ENCODE measurements around the gene BTD. TPM values are rescaled to one million over a fixed set of nuclear protein-coding genes. Genes with fewer than 3 reads are reported as not detected.
A peak's percentile ranks its signal among the peaks of the same experiment; 100 is the strongest.

BTD gene
- total RNA-seq, 2 experiments from 2014 or later, result 11.2 to 12.5 TPM

DNA sequence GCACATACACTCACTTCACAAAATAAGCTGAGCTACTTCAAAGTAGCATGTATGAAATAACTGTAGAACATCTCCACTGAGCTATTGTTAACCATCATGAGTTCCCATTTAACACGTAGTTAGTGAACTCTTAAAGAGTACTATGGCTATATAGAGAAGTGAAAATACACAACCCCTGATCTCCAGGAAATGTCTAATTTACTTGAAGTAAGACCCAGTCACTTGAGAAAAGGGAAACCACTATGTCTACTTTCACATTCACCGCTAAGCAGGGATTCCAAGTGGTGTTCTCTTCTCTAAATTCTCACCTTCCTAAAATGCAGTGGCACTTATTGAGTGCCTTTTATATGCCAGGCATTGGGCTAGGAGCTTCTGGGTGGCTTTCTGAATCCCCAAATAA, 45.0 kb upstream of the BTD start:
- Mint-ChIP-seq H3K9me3 (no peaks in the 10 kb centered on the region), H3K4me1 (ENCODE audit: low read depth) (peaks cover 13% of the 10 kb centered on the region), H3K27me3 (no peaks in the 10 kb centered on the region), H3K4me3 (no peak overlapping the region), H3K36me3 (ENCODE audit: low read depth) (peaks cover 36% of the 10 kb centered on the region), H3K27ac (no peak overlapping the region)
- H3K4me3 ChIP-seq (ENCODE audit: low read length), result no peak overlapping the region
- H3K9me3 ChIP-seq (ENCODE audit: control insufficient read depth in 1 of 2, insufficient read depth in 1 of 2, low read length in 2 of 2), result no peaks in the 10 kb centered on the region
- CTCF ChIA-PET, result no interaction called here
- peak in 3 of 14 experiments; percentile 50 to 59 (median 53) for DNase-seq
- no peak for TF ChIP-seq CTCF (IDR thresholded peaks at IDR 0.05)
- POLR2A ChIA-PET, result interaction anchor here (1.2 kb wide), 1 partner anchor 289 kb away, joined by 5 read pairs; no protein-coding TSS in a partner anchor
- peaks cover 13% of the 10 kb centered on the region for H3K4me1 ChIP-seq (ENCODE audit: insufficient read depth, low read length)
- no peaks in the 10 kb centered on the region for H3K27me3 ChIP-seq (ENCODE audit: control insufficient read depth in 1 of 2, insufficient read depth in 2 of 2, low read length in 2 of 2)
- no peak for ATAC-seq (ENCODE audit: poor library complexity)
- H3K36me3 ChIP-seq (ENCODE audit: insufficient read depth, low read length), result peaks cover 11% of the 10 kb centered on the region
- H3K27ac ChIP-seq (ENCODE audit: low read depth in 1 of 2, low read length in 2 of 2), result no peak overlapping the region
- intact Hi-C loops (cut with DNase I, micrococcal nuclease), result loop anchor here (2.0 to 10.0 kb wide), 4 partner anchors 122 to 354 kb away; partner anchors contain the start of genes EAF1 (in 1 of the 2) and METTL6 (in 1 of the 2)

DNA sequence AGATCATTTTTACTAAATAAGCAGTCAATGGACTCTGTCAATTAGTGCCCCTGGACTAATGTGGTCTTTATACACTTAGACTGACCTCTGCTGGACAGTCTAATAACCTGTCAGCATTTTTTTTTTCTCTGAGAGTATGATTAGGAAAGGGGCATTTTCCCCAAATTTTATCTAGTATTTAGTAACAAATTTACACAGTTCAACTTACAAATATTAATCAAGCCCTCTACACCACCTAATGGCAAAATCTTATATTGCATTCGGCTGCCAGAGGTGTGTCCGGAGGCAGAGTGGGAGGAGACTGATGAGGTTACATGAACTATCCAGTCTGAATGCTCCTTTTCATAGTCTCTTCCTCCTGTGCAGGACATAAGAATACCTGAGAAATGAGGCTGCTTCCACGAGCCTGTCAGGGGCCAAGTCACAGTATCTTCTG, 44.0 kb upstream of the BTD start:
- no peaks in the 10 kb centered on the region for H3K9me3 ChIP-seq (ENCODE audit: control insufficient read depth in 1 of 2, insufficient read depth in 1 of 2, low read length in 2 of 2)
- H3K27ac ChIP-seq (ENCODE audit: low read depth in 1 of 2, low read length in 2 of 2), result no peak overlapping the region
- Mint-ChIP-seq H3K4me1 (ENCODE audit: low read depth) (peaks cover 13% of the 10 kb centered on the region), H3K36me3 (ENCODE audit: low read depth) (peaks cover 39% of the 10 kb centered on the region), H3K9me3 (no peaks in the 10 kb centered on the region), H3K27ac (no peak overlapping the region), H3K27me3 (no peaks in the 10 kb centered on the region), H3K4me3 (no peak overlapping the region)
- intact Hi-C loops (cut with DNase I, micrococcal nuclease), result loop anchor here (1.0 to 10.0 kb wide), 6 partner anchors 123 to 449 kb away; partner anchors contain the start of genes EAF1 (in 1 of the 2) and METTL6 (in 1 of the 2)
- peak; percentile 17 to 90 (median 38) for DNase-seq
- ATAC-seq (ENCODE audit: poor library complexity), result peak; percentile 99
- TF ChIP-seq CTCF (IDR thresholded peaks at IDR 0.05), result peak; percentile 77
- peaks cover 19% of the 10 kb centered on the region for H3K36me3 ChIP-seq (ENCODE audit: insufficient read depth, low read length)
- ChIA-PET POLR2A (no interaction called here), CTCF (interaction anchor here (0.6 to 1.5 kb wide), 2 partner anchors 290 to 1114 kb away, joined by 3 to 5 read pairs; no protein-coding TSS in a partner anchor)
- H3K4me3 ChIP-seq (ENCODE audit: low read length), result no peak overlapping the region
- H3K27me3 ChIP-seq (ENCODE audit: control insufficient read depth in 1 of 2, insufficient read depth in 2 of 2, low read length in 2 of 2), result no peaks in the 10 kb centered on the region
- H3K4me1 ChIP-seq (ENCODE audit: insufficient read depth, low read length), result peaks cover 10% of the 10 kb centered on the region

GRCh38 chr3:15558581-15558980, 43.0 kb upstream of the BTD start:
- Mint-ChIP-seq H3K36me3 (ENCODE audit: low read depth) (peaks cover 48% of the 10 kb centered on the region), H3K4me3 (no peak overlapping the region), H3K4me1 (ENCODE audit: low read depth) (peaks cover 13% of the 10 kb centered on the region), H3K9me3 (no peaks in the 10 kb centered on the region), H3K27ac (no peak overlapping the region), H3K27me3 (no peaks in the 10 kb centered on the region)
- DNase-seq (no peak), ATAC-seq (ENCODE audit: poor library complexity) (no peak)
- H3K27ac ChIP-seq (ENCODE audit: low read depth in 1 of 2, low read length in 2 of 2), result no peak overlapping the region
- H3K4me3 ChIP-seq (ENCODE audit: low read length), result no peak overlapping the region
- H3K9me3 ChIP-seq (ENCODE audit: control insufficient read depth in 1 of 2, insufficient read depth in 1 of 2, low read length in 2 of 2), result no peaks in the 10 kb centered on the region
- TF ChIP-seq CTCF (IDR thresholded peaks at IDR 0.05), result no peak
- peaks cover 30% of the 10 kb centered on the region for H3K36me3 ChIP-seq (ENCODE audit: insufficient read depth, low read length)
- intact Hi-C loops (cut with DNase I, micrococcal nuclease), result loop anchor here (5.0 to 10.0 kb wide), 2 partner anchors 124 to 131 kb away; partner anchors contain the start of genes EAF1 (in 1 of the 2) and METTL6 (in 1 of the 2)
- peaks cover 10% of the 10 kb centered on the region for H3K4me1 ChIP-seq (ENCODE audit: insufficient read depth, low read length)
- POLR2A ChIA-PET, result no interaction called here
- CTCF ChIA-PET, result no interaction called here
- H3K27me3 ChIP-seq (ENCODE audit: control insufficient read depth in 1 of 2, insufficient read depth in 2 of 2, low read length in 2 of 2), result no peaks in the 10 kb centered on the region

Measured in CD4-positive, alpha-beta T cell (primary cell).